Activated CD4-positive, alpha-beta memory T cell treated with anti-CD3 and anti-CD28 coated beads, Interleukin-2, amount 10 ng/mL, durations not matched to agents 7 days and 5 days (primary cell): ENCODE results near the gene DNMBP. TPM values are rescaled to one million over a fixed set of nuclear protein-coding genes. Genes with fewer than 3 reads are reported as not detected.
"Not testable (repeated sequence)": the region's sequence is repeated elsewhere in the genome, so short reads cannot be mapped to it uniquely, and the experiment has no call there.

Experiments used
- CTCF ChIA-PET: fragments of 350-600 bp; sonication (Branson Sonifier 250); formaldehyde crosslinking; loops from one replicate; lab custom pipeline; 2021; ENCODE audit warnings: antibody characterized with exemption, inconsistent platforms; lab: Charles Lee
- POLR2A ChIA-PET: fragments of 350-600 bp; sonication (Branson Sonifier 250); formaldehyde crosslinking; loops from one replicate; lab custom pipeline; 2021; ENCODE audit warnings: antibody characterized with exemption; lab: Charles Lee
- DNase-seq: peaks from one replicate; pipeline ENCODE4 v3.0.0-alpha.2; 2020
- H3K27ac Mint-ChIP-seq: one replicate; pipeline ENCODE4 v1.8.0; 2021; ENCODE audit warnings: mild to moderate bottlenecking, mixed read lengths
- H3K27me3 Mint-ChIP-seq: one replicate; pipeline ENCODE4 v1.8.0; 2021; ENCODE audit warnings: mixed read lengths
- H3K36me3 Mint-ChIP-seq: one replicate; pipeline ENCODE4 v1.8.0; 2021; ENCODE audit warnings: low read depth, mixed read lengths
- H3K4me1 Mint-ChIP-seq: one replicate; pipeline ENCODE4 v1.8.0; 2021; ENCODE audit warnings: mixed read lengths
- H3K4me3 Mint-ChIP-seq: one replicate; pipeline ENCODE4 v1.8.0; 2021; ENCODE audit warnings: mild to moderate bottlenecking, mixed read lengths
- H3K9me3 Mint-ChIP-seq: one replicate; pipeline ENCODE4 v1.8.0; 2021; ENCODE audit warnings: mixed read lengths
- total RNA-seq, 2 experiments: library from RNA; stranded (reverse); gene quantifications; one replicate each; pipeline ENCODE4 v1.2.3, GENCODE V29; 2021

The DNMBP gene
- total RNA-seq, 2 experiments from 2014 or later, result 4.8 to 5.1 TPM

DNA sequence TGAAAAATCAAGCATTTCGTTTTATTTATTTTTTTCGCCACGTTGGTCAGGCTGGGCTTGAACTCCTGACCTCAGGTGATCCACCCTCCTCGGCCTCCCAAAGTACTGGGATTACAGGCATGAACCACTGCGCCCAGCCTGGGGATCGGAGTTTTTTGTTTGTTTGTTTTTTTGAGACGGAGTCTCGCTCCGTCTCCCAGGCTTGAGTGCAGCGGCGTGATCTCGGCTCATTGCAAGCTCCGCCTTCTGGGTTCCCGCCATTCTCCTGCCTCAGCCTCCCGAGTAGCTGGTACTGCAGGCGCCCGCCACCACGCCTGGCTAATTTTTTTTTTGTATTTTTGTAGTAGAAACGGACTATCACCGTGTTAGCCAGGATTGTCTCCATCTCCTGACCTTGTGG, 2.2 kb upstream of the DNMBP start:
- DNase-seq, H3K36me3 Mint-ChIP-seq, H3K9me3 Mint-ChIP-seq, H3K4me3 Mint-ChIP-seq, H3K27ac Mint-ChIP-seq, POLR2A ChIA-PET: not testable (repeated sequence)
- Mint-ChIP-seq H3K27me3 (peaks cover 25% of the 10 kb centered on the region), H3K4me1 (peaks cover 33% of the 10 kb centered on the region)
- CTCF ChIA-PET, result interaction anchor here (1.0 to 1.3 kb wide), 2 partner anchors 23 to 166 kb away, joined by 3 read pairs; no protein-coding TSS in a partner anchor

DNA sequence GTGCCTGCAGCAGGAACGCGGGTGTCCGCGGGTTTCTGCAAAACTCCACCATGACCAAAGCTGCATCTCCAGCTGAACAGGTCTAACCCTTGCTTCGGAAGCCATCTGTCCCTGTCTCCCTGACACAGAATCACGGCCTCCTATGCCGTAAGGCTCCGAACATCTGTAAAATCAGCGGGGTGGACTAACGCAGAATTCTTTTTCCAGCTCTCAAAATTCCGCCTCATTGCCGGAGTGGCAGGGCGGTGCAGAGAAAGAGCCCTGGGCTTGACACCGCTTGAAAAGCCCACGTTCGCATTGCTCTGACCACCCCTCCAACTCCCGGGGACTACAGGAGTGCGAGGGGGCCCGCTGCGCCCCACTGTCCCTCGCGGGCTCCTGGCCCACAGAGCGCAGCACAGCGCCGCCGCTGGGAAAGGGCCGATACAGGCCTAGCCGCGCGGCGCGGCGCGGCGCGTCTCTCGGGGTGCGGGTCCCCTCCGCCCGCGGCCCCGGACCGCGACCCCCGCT, 409 bp downstream of the DNMBP start:
- H3K27ac Mint-ChIP-seq, result no peak overlapping the region

DNA sequence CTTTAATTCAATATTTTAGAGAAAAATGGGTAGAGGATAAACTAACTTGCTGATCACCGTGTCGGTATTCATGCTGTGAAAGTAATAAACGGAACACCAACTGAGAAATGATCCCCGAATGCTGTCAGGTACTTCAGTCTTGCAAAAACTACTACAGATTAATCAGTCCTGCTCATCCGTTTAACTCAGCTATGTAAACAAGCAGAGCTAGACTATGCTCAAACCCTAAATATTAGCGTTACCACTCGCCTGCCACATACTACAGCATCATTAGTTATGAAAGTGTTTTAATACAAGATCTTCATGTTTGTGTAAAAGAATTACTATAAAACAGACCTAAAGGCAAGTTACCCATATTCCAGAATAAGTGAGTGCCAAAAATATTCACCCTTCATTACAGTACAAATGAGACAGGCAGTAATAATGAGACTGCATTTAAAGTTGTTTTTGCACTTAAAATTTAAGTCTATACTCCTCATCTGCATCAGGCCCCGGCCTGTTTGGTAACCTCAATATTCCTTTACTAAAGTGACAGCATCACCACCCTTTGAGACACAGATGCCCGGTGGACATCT, 952 bp downstream of the DNMBP start:
- DNase-seq, result no peak
- ChIA-PET CTCF (interaction anchor here (0.7 to 2.9 kb wide), 22 partner anchors 8 to 350 kb away, joined by 3 to 22 read pairs (median 6); partner anchors contain the start of genes COX15, CUTC, ENTPD7 and ERLIN1), POLR2A (interaction anchor here (1.2 to 2.2 kb wide), 3 partner anchors 12 to 163 kb away, joined by 3 to 9 read pairs (median 7); no protein-coding TSS in a partner anchor)
- H3K27ac Mint-ChIP-seq, result no peak overlapping the region
- H3K4me3 Mint-ChIP-seq, result peak overlapping the region; percentile 81
- peaks cover 49% of the 10 kb centered on the region for H3K4me1 Mint-ChIP-seq
- H3K27me3 Mint-ChIP-seq, result peaks cover 25% of the 10 kb centered on the region
- H3K36me3 Mint-ChIP-seq, result no peaks in the 10 kb centered on the region
- H3K9me3 Mint-ChIP-seq, result no peaks in the 10 kb centered on the region

More for the DNA sequence above, 409 bp downstream of the DNMBP start:
- Mint-ChIP-seq H3K9me3 (no peaks in the 10 kb centered on the region), H3K36me3 (no peaks in the 10 kb centered on the region), H3K4me1 (peaks cover 49% of the 10 kb centered on the region), H3K4me3 (peak overlapping the region; percentile 81), H3K27me3 (peaks cover 25% of the 10 kb centered on the region)
- ChIA-PET POLR2A (interaction anchor here (1.0 to 2.2 kb wide), 6 partner anchors 9 to 163 kb away, joined by 3 to 9 read pairs (median 5); no protein-coding TSS in a partner anchor), CTCF (interaction anchor here (0.6 to 2.9 kb wide), 25 partner anchors 9 to 583 kb away, joined by 3 to 22 read pairs (median 6); partner anchors contain the start of genes COX15, CUTC, ENTPD7 and ERLIN1)
- DNase-seq, result peak; percentile 17

DNA sequence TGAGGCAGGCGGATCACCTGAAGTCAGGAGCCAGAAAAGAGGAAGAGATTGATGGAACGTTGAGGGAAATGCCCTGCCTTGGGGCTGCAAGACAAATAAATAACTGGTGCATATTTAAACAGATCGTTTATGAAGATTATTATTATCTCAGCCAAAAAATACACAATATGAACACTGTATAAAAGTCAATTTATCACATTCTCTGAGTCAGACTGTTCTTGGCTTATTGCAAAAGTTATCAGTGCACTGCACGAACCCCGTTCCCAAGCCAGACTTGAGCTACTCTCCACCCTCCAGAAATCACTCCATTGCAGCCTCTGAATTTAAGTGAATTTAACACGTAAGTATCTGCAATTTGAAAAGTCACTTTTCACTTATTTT, 1.6 kb downstream of the DNMBP start:
- no peaks in the 10 kb centered on the region for H3K9me3 Mint-ChIP-seq
- no peaks in the 10 kb centered on the region for H3K36me3 Mint-ChIP-seq
- ChIA-PET POLR2A (interaction anchor here (1.1 to 2.2 kb wide), 3 partner anchors 12 to 276 kb away, joined by 3 to 9 read pairs (median 7); partner anchors contain the start of gene CUTC), CTCF (interaction anchor here (1.1 to 2.9 kb wide), 12 partner anchors 7 to 276 kb away, joined by 3 to 13 read pairs (median 6); partner anchors contain the start of genes COX15 and CUTC)
- no peak overlapping the region for H3K27ac Mint-ChIP-seq
- H3K4me3 Mint-ChIP-seq, result peak overlapping the region; percentile 81
- DNase-seq, result no peak
- H3K27me3 Mint-ChIP-seq, result peaks cover 25% of the 10 kb centered on the region
- peaks cover 49% of the 10 kb centered on the region for H3K4me1 Mint-ChIP-seq

DNA sequence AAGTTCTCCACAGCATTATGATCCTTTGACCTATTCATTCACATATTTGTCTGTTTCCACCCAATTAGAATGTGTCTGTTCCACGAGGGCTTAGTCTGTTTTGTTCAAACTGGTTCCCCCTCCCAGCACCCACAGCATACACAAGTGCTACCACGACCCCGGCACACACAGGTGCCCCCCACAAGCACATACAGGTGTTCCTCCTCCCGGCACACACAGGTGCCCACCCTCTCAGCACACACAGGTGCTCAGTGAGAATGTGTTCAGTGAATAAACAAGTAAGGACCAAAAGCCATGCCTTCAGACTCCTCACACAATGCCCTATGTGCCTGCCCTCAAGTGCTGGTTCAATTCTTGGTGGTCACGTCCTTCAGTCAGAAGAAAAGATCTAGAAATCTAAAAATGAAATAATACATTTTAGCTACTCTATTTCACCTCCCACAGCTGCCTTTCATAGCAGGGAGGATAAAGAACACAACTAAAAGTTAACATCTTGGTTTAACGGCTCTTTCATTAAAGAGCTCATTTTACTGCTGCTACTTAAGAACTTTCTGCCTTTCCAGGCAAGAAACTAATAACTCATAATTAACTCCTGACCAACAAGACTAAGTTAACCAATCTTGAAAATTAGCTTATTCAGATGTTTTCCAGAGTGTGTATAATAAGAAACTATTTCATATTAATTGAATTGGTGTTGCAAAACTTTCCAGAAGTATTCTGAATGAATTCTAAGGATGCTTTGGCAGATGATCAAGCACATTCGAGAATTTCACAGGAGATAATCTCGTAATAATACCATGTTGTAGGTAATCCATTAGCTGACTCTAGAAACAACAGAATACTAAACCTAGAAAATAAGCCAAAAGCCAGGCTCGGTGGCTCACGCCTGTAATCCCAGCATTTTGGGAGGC, 2.3 kb downstream of the DNMBP start:
- DNase-seq, result no peak
- Mint-ChIP-seq H3K9me3 (no peaks in the 10 kb centered on the region), H3K4me3 (peak overlapping the region; percentile 32), H3K36me3 (no peaks in the 10 kb centered on the region), H3K4me1 (peaks cover 49% of the 10 kb centered on the region), H3K27ac (no peak overlapping the region), H3K27me3 (peaks cover 25% of the 10 kb centered on the region)
- POLR2A ChIA-PET, result interaction anchor here (1.1 kb wide), 1 partner anchor 275 kb away, joined by 3 read pairs; the partner anchor contains the start of gene CUTC
- CTCF ChIA-PET, result interaction anchor here (1.1 to 2.9 kb wide), 3 partner anchors 7 to 162 kb away, joined by 4 to 12 read pairs (median 8); no protein-coding TSS in a partner anchor

DNA sequence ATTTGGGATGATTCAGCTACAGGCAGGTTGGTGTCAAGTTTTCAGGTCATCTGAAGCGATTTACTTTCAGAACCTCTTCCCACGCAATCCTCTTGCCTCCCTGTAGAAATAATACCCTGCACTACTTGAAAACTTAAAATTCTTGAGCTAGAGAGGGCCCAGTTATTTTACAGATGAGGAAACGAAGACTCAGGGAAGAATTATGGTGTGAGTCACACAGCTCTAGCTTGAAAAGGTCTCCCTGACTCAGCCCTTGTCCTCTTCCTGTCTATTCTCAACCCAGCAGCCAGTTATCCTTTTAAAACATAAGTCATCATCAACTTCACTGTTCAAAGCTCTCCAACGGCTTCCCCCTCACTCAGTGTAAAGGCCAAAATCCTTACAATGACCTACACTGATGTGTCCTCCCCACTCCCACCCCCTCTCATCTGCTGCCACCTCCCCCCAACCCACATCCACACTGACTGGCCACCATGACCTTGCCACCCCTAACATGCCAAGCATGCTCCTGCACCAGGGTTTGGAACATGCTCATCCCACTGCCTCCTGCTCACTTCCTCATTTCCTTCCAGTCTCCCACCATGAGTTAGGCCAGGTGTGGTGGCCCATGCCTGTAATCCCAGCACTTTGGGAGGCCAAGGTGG, 3.4 kb downstream of the DNMBP start:
- ChIA-PET POLR2A (interaction anchor here (1.8 kb wide), 1 partner anchor 12 kb away, joined by 7 read pairs; no protein-coding TSS in a partner anchor), CTCF (interaction anchor here (0.6 to 1.9 kb wide), 7 partner anchors 9 to 274 kb away, joined by 3 to 7 read pairs (median 4); partner anchors contain the start of gene CUTC)
- peak; percentile 17 for DNase-seq
- H3K9me3 Mint-ChIP-seq, result no peaks in the 10 kb centered on the region
- peaks cover 49% of the 10 kb centered on the region for H3K4me1 Mint-ChIP-seq
- no peak overlapping the region for H3K4me3 Mint-ChIP-seq
- H3K36me3 Mint-ChIP-seq, result no peaks in the 10 kb centered on the region
- peak overlapping the region; percentile 51 for H3K27ac Mint-ChIP-seq
- peaks cover 22% of the 10 kb centered on the region for H3K27me3 Mint-ChIP-seq

DNA sequence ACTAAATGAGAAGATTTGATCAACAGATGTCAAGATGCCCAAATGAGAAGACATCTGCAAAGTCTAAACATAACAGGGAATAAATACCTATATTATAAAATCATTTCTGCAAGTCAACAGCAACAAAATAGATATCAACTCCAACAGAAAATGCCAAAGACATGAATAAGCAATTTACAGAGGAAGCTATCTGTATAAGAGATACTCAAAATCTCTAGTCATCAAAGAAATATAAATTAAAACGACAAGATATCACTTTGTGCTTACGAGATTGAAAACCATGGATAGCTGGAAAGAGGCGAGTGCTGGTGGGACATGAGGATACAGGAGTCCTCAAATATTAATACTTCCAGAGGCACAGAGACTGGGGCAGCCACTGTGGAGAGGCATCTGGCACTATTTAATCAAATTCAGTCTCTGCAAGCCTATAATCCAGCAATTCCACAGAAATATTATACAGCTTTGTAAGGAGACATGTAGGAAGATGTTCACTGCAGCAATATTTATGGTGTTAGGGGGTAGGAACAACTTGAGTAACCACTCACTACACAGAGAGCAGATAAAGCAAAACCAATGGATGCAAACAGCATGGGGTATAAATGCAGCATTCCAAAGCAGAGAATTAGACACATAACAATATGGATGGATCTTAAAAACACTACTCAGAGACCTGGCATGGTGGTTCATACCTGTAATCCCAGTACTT, 4.8 kb downstream of the DNMBP start:
- H3K27me3 Mint-ChIP-seq, result peaks cover 10% of the 10 kb centered on the region
- ChIA-PET CTCF (interaction anchor here (0.6 to 1.9 kb wide), 3 partner anchors 11 to 333 kb away, joined by 3 to 6 read pairs (median 4); no protein-coding TSS in a partner anchor), POLR2A (interaction anchor here (1.8 kb wide), 1 partner anchor 10 kb away, joined by 7 read pairs; no protein-coding TSS in a partner anchor)
- no peaks in the 10 kb centered on the region for H3K9me3 Mint-ChIP-seq
- peaks cover 41% of the 10 kb centered on the region for H3K4me1 Mint-ChIP-seq
- no peak overlapping the region for H3K4me3 Mint-ChIP-seq
- no peak overlapping the region for H3K27ac Mint-ChIP-seq
- no peak for DNase-seq
- no peaks in the 10 kb centered on the region for H3K36me3 Mint-ChIP-seq

DNA sequence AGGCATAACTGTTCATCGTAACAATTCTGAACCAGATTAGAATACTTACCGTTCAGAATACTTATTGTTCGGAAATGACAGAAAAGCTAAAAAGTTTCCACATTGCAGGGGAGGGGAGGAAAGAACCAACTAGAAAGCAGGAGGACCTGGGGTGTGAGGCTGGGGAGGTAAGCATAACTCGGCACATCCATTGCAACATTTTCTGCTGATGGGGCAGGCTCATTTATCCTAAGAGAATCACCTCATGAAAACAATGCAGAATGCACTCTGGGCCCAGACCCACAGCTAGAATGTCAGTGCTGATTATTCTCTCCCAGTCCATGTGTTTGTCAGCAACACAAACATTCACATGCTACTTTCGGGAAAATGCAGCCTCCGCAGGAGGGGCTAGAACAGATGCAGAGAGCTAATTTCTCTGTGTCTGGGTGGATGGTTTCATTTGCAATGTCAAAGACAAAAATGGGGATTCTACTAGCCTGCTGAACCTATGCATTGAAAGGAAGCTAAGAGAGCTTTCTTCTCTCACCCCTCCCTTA, 9.6 kb downstream of the DNMBP start:
- CTCF ChIA-PET, result interaction anchor here (0.8 to 2.6 kb wide), 2 partner anchors 9 to 154 kb away, joined by 3 to 8 read pairs; partner anchors contain the start of gene DNMBP
- no peak overlapping the region for H3K27ac Mint-ChIP-seq
- no peaks in the 10 kb centered on the region for H3K9me3 Mint-ChIP-seq
- no peak overlapping the region for H3K4me3 Mint-ChIP-seq
- H3K36me3 Mint-ChIP-seq, result no peaks in the 10 kb centered on the region
- H3K27me3 Mint-ChIP-seq, result no peaks in the 10 kb centered on the region
- DNase-seq, result no peak
- peaks cover 10% of the 10 kb centered on the region for H3K4me1 Mint-ChIP-seq
- POLR2A ChIA-PET, result no interaction called here

DNA sequence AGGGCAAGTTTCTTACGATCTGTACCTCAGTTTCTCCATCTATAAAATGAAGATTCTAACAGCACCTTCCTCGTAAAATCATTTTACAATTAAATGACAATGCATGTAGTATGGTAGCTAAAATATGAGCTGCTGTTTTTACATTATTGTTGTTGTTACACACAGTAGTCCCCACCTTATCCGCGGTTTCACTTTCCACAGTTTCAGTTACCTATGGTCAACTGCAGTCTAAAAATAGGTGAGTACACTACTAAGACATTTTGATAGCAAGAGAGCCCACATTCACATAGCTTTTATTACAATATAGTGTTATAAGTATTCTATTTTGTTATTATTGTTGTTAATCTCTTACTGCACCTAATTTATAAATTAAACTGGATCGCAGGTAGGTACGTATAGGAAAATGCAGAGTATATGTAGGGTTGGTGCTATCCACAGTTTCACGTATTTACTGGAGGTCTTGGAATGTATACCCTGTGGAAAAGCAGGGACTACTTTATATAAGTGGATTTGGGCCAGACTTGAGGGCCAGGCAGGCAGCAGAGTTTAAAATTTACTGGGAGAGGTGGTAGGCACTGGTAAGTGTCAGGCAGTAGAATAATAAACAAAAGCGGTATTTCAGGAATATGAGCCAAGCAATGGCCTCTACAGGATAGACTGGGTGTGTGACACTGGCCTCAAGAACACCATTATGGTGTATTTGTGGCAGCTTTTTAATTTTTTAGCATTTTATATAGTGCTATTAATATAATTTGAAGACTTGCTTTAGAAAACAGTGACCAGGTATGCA, 10.2 kb downstream of the DNMBP start:
- Mint-ChIP-seq H3K36me3 (no peaks in the 10 kb centered on the region), H3K4me3 (no peak overlapping the region), H3K4me1 (peaks cover 15% of the 10 kb centered on the region), H3K27me3 (no peaks in the 10 kb centered on the region), H3K9me3 (no peaks in the 10 kb centered on the region), H3K27ac (no peak overlapping the region)
- ChIA-PET CTCF (interaction anchor here (0.8 to 2.6 kb wide), 3 partner anchors 10 to 154 kb away, joined by 3 to 8 read pairs (median 7); partner anchors contain the start of gene DNMBP), POLR2A (no interaction called here)
- no peak for DNase-seq

DNA sequence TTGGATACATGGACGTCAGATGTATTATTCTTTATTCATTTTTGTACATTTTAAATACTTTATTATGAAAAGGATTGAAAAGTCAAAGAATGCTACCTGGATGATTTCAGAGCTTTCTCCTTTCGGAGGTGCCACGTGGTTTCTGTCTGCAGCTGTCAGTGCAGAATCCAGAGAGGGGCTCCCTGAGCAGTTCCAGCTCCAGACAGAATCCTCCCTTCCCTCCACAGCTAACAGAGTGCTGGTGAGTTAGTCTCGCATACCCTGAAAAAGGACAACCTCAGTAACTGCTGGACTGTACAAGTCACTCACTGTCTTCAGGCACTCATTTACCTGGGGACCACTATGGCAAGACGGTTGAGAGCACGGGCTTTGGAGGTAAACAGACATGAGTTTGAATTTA, 10.9 kb downstream of the DNMBP start:
- no peaks in the 10 kb centered on the region for H3K9me3 Mint-ChIP-seq
- peaks cover 21% of the 10 kb centered on the region for H3K4me1 Mint-ChIP-seq
- no peak overlapping the region for H3K4me3 Mint-ChIP-seq
- H3K36me3 Mint-ChIP-seq, result no peaks in the 10 kb centered on the region
- ChIA-PET POLR2A (no interaction called here), CTCF (interaction anchor here (0.8 to 1.1 kb wide), 2 partner anchors 10 to 153 kb away, joined by 3 to 7 read pairs; partner anchors contain the start of gene DNMBP)
- no peaks in the 10 kb centered on the region for H3K27me3 Mint-ChIP-seq
- DNase-seq, result no peak
- no peak overlapping the region for H3K27ac Mint-ChIP-seq
